ENCODE results near the gene EIF4E1B. TPM values are rescaled to one million over a fixed set of nuclear protein-coding genes. Genes with fewer than 3 reads are reported as not detected.

Gene EIF4E1B
- total RNA-seq, 2 donors from 2014 or later = not detected

DNA sequence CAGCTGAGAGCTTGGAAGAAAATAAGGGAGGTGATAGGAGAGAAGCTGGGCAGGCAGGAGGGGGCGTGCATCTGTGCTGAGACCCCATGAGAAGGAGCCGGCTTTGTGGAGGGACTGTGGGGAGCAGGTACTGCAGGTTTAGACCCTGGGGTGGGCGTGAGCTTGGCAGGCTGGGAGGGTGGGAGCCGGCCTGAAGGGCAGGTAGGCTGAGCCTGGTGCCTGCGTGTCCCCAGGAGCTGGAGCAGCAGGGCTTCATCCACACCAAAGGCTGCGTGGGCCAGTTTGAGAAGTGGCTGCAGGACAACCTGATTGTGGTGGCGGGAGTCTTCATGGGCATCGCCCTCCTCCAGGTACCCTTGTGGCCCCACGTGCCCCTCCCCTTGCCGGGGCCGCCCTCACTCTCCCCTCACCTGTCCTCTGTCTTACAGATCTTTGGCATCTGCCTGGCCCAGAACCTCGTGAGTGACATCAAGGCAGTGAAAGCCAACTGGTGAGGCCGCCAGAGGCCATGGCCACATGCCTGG lies 26.1 kb downstream of the EIF4E1B start:
- intact Hi-C loops (cut with DNase I) = loop anchor here in 1 of 2 donors (10.0 kb wide), 1 partner anchor 158 kb away; the partner anchor contains the start of gene UNC5A
- no peak for DNase-seq
- ATAC-seq = no peak

DNA sequence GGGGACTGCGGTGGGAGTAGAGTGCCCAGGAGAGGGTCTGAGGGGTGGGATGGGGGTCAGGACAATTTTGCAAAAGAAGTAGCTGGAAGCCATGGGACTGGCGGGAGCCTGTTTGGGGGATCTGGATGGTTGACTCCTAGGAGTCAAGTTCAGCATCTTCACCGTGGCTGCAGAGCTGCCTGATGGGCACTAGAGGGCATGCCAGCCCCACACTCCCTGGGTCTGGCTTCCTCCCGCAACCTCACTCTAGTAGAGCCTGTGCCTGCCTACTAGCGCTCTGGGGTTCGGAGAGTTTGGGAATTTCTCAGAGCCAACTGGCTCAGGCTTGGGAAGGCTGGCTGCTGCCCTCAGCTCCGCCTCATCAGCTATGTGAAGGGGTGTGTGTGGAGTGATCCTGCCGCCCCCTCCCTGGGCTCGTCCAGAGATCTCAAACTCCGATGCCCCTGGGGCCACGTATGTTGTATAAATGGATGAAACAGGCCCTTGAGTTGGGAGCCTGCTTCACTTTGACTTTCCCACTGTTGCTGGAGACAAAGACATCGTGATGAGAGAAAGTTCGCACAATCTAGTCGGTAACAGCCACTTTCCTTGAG lies 27.6 kb downstream of the EIF4E1B start:
- intact Hi-C loops (cut with DNase I) = loop anchor here in 1 of 2 donors (10.0 kb wide), 1 partner anchor 157 kb away; the partner anchor contains the start of gene UNC5A
- DNase-seq = peak; percentile 76
- ATAC-seq = peak; percentile 79 to 90

DNA sequence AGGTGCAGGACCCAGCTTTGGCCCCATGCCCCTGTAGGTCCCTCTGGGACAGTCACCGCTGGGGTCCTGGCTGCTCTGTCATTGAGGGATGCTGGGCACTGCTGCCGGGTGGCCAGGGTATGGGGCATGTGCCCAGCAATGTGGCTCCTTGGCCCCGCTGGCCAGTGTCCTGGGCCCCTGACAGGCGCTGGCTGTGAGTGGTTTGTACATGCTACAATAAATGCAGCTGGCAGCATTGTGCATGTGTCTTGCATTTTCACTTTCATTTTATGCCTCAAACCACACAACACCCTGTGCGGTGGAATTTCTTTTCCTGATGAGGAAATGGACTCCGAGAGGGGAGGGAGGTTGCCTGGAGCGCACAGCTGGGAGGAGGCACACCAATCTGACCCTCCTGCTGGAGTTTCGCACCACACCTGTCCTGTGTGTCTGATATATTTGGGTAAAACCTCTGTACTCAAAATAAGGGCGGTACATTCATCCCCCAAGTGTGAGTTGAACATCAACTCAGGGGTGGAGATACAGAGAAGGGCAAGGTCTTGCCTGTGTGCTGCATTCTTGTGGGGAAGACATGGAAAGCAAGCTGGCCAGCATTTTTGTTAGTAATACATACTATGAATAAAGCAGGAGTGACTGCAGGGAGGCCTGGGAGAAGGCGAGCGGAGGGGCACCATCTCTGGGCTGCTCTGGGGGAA lies 28.5 kb downstream of the EIF4E1B start:
- DNase-seq (no peak), ATAC-seq (peak in 1 of 2 donors; percentile 5)
- intact Hi-C loops (cut with DNase I) = loop anchor here in 1 of 2 donors (10.0 kb wide), 1 partner anchor 156 kb away; the partner anchor contains the start of gene UNC5A

DNA sequence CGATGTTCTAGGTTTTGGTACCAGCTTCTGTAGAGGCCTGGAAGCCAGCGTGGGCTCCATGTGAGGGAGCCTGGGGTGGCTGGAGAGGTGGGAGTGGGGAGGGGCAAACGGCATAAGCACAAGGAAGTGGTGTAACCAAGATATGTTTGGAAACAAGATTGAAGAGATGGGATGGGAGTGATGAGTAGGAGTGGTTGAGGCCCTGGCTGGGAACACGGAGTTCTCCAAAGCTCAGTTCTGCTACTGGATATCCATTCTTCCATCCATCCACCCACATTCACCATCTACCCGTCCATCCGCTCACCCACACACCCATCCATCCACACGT lies 29.0 kb downstream of the EIF4E1B start:
- intact Hi-C loops (cut with DNase I) = loop anchor here in 1 of 2 donors (10.0 kb wide), 1 partner anchor 155 kb away; the partner anchor contains the start of gene UNC5A
- DNase-seq = no peak
- ATAC-seq = no peak

DNA sequence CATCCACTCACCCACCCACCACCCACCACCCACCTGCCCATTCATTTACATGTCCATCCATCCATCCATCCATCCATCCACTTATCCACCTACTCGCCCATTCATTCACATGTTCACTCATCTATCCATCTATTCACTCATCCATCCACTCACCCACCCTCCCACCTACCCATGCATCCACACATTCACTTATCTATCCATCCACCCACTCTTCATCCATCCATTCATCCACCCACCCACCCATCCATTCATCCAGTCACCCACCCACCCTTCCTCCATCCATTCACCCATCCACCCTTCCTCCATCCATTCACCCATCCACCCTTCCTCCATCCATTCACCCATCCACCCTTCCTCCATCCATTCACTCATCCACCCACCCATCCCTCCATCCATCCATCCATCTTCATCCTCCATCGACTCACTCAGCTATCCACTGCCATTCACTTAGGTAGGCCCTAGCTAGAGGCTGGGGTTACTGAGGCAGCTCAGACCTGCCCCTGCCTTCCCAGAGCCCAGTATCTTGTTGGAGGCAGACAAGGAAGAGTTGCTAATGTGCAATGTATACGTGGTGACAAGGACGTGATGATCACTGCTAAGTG lies 29.5 kb downstream of the EIF4E1B start:
- intact Hi-C loops (cut with DNase I) = loop anchor here (2.0 to 10.0 kb wide), 4 partner anchors 155 to 453 kb away; partner anchors contain the start of gene UNC5A (in 1 of the 2)
- DNase-seq = no peak
- no peak for ATAC-seq

DNA sequence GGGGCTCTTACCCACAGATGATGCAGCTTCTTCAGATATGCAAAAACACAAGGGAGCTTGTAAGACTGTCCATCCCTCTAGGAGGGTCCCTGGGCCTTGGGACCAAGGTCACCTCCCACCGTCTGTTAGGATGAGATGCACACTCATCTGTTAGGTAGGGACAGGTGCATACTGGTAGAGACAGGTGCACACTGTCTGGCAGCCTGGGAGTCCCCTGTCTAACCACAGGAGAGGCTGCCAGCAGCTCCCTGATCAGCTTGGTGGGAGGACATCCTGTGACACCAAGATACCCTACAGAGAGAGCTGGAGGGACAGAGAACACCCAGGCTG lies 30.0 kb downstream of the EIF4E1B start:
- ATAC-seq (no peak), DNase-seq (no peak)
- intact Hi-C loops (cut with DNase I) = loop anchor here (2.0 to 5.0 kb wide), 3 partner anchors 297 to 452 kb away; no protein-coding TSS in a partner anchor

DNA sequence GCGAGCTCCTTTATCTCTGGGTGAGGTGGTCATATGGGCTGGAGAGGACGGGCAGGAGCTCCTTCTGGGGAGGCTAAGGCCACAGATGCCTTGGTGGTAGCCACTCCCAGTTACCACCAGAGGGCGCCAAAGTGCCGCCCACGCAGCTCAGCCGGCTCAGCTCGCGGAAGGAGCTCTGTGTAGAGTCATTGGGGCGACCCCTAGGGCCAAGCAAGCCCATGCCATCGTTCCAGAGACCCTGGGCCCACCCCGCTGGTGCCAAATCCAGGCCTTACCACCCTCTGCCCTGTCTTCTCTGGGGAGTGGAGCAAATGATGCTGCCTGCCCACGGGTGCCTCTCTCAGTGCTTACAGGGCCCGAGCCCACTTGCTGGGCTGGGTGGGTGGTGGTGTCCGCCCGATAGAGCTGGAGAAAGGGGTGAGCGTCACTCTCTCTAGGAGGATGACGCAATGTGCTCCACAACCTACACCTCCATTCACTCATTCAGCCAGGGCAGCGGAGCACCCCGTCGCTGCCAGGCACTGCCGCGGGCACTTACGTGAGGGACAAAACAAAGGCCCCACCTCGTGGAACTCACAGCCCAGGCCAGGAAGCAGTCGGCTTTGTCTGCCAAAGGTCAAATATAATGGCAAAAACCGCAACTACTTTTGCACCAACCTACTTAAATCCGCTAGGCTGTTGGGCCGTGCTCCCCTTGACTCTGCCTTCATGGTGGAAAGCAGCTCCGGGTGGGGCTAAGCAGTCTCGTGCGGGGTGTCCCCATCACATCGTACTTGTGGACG lies 30.6 kb downstream of the EIF4E1B start:
- DNase-seq (peak; percentile 80), ATAC-seq (peak; percentile 69 to 78)
- intact Hi-C loops (cut with DNase I) = loop anchor here (2.0 to 5.0 kb wide), 3 partner anchors 296 to 452 kb away; no protein-coding TSS in a partner anchor

DNA sequence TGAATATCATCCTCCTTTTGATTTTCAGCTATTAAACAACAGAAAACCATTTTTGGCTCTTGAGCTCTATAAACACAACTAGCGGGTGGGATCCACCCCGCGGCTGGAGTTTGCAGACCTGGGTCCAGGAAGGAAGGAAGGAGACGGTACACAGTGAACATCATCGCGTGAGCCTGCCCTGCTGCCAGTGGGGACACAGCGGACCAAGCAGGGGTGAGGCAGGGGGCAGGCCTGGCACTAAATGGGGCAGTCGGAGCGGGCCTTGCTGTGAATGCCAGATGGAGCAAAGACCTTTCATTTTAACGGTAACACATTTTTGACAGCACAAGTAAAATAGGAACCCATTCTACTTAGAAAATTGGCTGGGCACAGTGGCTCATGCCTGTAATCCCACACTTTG lies 31.2 kb downstream of the EIF4E1B start:
- ATAC-seq (no peak), DNase-seq (peak; percentile 17)
- intact Hi-C loops (cut with DNase I) = loop anchor here (2.0 to 5.0 kb wide), 3 partner anchors 296 to 451 kb away; no protein-coding TSS in a partner anchor

DNA sequence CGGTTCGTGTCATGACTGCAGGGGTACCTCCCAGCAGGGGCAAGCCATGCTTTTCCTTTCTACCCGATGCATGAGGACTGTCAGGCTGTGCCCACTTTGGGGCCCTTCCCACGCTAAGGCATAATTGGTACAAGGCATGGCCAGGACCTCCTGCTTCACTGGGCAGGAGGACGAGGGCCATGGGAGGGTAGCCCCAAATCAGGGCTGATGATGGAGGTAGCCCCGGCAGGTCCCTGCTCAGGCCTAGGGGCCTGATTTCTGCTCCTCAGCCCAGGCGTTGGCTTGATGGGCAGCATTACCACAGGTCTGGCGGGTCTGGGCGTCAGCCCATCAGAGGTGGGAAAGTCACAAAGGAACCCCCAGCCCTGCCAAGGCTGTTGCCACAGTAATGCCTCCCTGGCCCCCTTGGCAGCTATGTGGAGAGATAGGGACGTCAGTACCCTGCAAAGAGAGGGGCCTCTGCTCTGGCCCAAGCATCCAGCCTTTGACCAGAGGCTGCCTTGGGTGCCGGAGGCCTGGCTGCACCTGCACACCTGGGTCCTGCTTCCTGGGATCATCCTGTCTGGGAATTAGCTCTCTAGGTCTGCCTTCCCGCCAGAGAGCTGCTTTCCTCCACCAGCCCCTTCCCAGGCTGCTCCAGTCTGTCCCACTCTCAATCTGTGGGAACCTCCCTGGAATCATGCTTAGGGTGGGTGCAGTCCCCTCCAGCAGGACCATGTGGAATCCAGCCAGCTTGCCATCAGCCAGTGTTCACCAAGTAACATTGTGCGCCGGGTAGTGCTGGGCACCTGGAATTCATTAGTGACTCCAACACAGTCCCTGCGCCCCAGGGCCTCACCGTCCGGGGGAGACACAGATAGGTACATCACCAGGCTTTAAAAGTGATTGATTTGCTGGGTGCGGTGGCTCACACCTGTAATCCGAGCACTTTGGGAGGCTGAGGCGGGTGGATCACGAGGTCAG lies 32.2 kb downstream of the EIF4E1B start:
- intact Hi-C loops (cut with DNase I) = loop anchor here in 1 of 2 donors (5.0 kb wide), 1 partner anchor 295 kb away; no protein-coding TSS in a partner anchor
- no peak for ATAC-seq
- peak; percentile 21 for DNase-seq

DNA sequence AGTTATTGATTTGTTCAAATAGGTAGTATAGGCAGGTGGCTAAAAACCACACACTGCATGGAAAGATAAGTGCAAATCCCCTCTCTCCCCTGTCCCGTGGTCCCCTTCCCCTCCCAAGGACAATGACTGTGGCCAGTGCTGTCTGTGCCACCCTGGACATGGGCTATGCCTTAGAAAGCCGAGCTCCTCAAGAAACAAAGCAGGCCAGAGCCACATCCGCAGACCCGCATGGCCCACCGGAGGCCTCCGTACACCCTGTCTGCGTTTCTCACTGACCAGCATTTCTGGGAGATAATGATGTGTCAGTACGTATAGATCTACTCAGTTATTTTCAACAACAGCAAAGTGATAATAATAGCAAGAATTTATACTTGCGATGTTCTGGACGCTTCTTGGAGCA lies 33.1 kb downstream of the EIF4E1B start:
- peak; percentile 0 for DNase-seq
- no peak for ATAC-seq
- intact Hi-C loops (cut with DNase I) = loop anchor here in 1 of 2 donors (5.0 kb wide), 1 partner anchor 294 kb away; no protein-coding TSS in a partner anchor

DNA sequence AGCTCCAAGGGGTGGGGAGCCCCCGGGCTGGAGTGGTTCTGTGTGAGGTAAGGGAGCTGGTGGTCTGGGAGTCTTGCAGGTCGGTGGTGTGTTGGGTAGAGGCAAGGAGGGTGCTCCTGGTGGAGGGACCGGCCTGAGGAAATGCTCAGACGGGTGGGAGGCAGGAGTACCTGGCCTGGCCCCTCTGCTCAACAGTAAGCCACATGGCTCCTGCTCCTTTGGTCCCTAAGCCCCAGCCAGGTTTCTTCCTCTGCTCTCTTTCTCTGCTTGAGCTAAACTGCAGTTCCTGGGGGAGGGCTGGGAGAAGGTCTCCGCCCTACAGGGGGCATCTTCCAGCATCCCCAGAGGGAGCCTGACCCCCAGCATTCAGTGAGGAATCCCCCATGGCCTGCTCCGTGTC lies 34.0 kb downstream of the EIF4E1B start:
- intact Hi-C loops (cut with DNase I) = loop anchor here in 1 of 2 donors (5.0 kb wide), 1 partner anchor 293 kb away; no protein-coding TSS in a partner anchor
- DNase-seq (peak; percentile 5), ATAC-seq (no peak)

DNA sequence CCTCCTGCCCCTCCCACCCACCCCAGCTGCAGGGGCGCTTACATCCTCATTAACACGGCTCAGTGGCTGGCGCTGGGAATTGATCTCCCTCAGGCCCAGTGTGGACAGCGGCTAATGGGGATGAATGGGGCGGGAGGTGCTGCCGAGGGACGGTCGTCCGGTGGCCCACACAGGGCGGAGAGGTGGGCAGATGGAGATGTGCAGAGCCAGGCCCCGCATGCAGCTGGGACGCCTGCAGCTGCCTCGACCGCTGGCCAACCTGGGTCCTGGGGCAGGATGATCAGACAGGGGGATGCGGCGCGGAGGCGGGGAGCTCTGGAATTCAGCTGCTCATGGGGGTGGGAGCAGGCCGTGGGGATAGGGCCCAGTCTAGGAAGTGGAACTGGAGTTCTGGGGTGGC lies 34.4 kb downstream of the EIF4E1B start:
- ATAC-seq = no peak
- intact Hi-C loops (cut with DNase I) = loop anchor here in 1 of 2 donors (5.0 kb wide), 1 partner anchor 292 kb away; no protein-coding TSS in a partner anchor

DNA sequence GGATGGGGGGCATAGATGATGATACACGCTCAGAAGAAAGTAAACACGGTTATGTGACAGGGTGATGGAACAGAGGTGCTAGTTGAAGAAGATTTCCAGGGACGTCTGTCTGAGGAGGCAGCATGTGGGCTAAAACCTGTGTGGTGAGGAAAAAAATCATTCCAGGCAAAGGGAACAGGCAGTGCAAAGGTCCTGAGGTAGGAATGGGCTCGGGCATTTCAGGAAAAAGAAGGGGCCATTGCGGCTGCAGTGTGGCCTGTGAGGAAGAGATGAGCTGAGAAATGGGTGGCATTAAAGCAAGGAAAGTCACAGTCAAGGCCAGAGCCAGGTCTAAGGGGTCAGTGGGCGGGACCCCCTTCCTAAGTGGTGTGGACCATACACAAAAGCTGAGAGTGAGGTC lies 35.0 kb downstream of the EIF4E1B start:
- intact Hi-C loops (cut with DNase I) = no loop called here
- no peak for DNase-seq

More for the DNA sequence above, 34.4 kb downstream of the EIF4E1B start:
- peak; percentile 18 for DNase-seq

DNA sequence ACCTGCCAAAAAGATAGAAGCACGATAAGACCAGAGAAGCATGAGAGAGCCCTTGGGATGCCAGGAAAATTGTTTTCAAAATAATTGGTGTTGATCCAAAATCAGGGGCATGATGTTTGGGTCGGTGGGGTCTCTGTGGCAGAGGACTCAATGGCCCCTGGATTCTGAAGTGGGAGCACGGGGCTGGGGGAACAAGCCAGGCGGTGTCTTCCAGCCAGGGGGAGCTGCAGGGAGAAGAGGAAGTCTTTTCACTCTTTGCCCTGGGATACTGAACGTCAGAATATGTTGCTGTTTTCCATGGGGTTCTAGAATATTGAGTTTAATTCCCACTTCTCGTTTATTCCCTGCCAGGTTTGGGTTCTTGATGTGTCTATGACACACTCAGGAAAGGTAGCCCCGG lies 37.2 kb downstream of the EIF4E1B start:
- no peak for ATAC-seq
- peak; percentile 5 for DNase-seq
- intact Hi-C loops (cut with DNase I) = no loop called here

More for the DNA sequence above, 35.0 kb downstream of the EIF4E1B start:
- no peak for ATAC-seq

DNA sequence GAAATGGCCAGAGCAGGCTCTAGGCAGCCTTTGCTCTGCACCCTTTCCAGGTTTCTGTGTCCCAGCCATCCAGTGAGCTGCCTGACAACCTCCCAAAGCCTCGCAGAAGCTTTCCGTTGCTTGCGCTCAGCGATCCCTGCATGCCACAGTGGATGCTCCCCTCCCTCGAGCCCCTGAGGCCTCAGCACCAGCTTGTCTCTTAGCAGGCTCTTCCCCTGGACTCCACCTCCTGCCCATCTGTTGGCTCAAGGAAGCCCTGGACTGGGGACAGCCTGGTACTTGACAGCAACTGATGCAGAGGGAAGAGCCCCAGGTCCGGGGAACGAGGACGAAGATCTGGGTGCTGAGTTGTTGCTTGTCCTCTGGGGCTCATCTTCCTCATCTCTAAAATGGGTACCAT lies 40.0 kb downstream of the EIF4E1B start:
- ATAC-seq (no peak), DNase-seq (peak; percentile 6)
- intact Hi-C loops (cut with DNase I) = no loop called here

DNA sequence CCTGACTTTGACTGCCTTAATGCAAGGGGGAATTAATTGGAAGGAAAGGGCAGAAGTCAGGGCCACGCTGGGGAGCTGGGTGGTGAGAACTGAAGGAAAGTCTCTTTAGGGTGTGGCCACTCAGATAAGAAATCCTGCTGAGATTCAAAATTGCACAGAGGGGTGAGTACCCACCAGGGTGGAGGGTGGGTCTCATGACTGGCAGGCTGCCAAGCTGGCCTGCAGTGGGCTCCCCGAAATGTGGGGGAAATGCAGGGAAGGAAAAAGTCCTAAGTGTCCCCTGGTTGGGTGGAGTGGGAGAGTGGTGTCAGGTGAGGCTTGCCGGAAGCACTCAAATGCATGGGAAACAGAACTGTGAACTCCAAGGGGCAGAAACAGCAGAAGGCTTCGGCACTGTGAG lies 40.9 kb downstream of the EIF4E1B start:
- no peak for ATAC-seq

DNA sequence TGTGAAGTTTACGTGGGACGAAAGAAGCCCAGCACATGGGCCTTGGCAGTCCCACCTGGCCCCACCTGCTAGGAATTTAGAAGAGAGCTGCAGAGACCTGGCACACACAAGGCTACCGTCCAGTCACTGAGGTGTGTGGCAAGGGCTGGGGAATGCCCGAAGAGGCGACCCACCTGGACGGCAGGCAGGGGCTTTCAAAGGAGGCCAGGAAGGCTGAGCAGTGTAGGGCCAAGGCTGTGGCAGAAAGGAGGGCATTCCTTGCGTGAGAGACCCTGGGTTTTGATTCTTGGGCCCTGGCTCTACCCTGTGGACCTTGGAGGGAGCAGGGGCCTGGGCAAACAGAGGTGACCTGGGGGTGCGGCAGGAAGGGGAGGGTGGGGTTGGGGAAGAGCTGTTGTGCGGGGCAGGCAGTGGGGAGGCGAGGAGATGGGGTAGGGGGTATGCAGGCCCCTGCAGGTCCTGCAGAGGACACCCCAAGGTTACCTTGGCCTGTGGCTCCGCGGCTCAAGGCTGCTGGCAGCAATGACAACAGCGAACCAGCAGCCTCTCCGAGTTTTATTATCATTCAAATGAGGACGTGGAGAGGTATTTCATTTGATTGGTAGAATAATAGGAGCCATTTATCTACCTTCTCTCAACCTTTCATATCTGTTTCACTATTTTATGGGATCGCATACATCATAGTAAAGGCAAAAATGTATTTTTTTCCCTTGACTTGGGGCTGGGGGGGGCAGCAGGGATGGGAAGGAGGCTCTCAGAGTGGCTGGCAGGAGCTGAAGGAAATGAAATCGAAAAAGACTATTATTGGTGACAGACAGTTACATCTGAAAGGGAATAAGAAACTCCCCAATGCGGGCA lies 41.6 kb downstream of the EIF4E1B start:
- ATAC-seq (no peak), DNase-seq (peak; percentile 1)
- intact Hi-C loops (cut with DNase I) = no loop called here

More for the DNA sequence above, 40.9 kb downstream of the EIF4E1B start:
- no peak for DNase-seq
- intact Hi-C loops (cut with DNase I) = no loop called here

Measured in left cardiac atrium (tissue), 4 donors.